HG03457 (cell line): ENCODE data around the gene CTNS.
A peak's percentile ranks its signal among the peaks of the same experiment; 100 is the strongest.
"Not testable (repeated sequence)": the region's sequence is repeated elsewhere in the genome, so short reads cannot be mapped to it uniquely, and the experiment has no call there.

ENCODE experiments used
- ATAC-seq: cut with Tn5 transposase; IDR thresholded peaks from one replicate; pipeline ENCODE4 v1.9.1; 2021; ENCODE audit warnings: moderate number of reproducible peaks; ENCODE audit not compliant: unreplicated experiment

Gene CTNS

GRCh38 chr17:3681565-3681964, 45.0 kb downstream of the CTNS start:
- ATAC-seq = no peak

- no peak for ATAC-seq
Measured at GRCh38 chr17:3682033-3682432, 45.5 kb downstream of the CTNS start.

GRCh38 chr17:3683054-3683511, 46.5 kb downstream of the CTNS start:
- no peak for ATAC-seq

- ATAC-seq = no peak
Measured at GRCh38 chr17:3685174-3685573, 48.6 kb downstream of the CTNS start.

- ATAC-seq = no peak
Measured at GRCh38 chr17:3688027-3688553, 51.5 kb downstream of the CTNS start.

GRCh38 chr17:3688852-3689261, 52.3 kb downstream of the CTNS start:
- ATAC-seq = no peak

- no peak for ATAC-seq
Measured at GRCh38 chr17:3689262-3690093, 52.9 kb downstream of the CTNS start.

GRCh38 chr17:3690094-3690715, 53.6 kb downstream of the CTNS start:
- ATAC-seq = no peak

- no peak for ATAC-seq
Measured at GRCh38 chr17:3691617-3692067, 55.1 kb downstream of the CTNS start.

- ATAC-seq = no peak
Measured at GRCh38 chr17:3692346-3692745, 55.8 kb downstream of the CTNS start.

- no peak for ATAC-seq
Measured at GRCh38 chr17:3693141-3693540, 56.6 kb downstream of the CTNS start.

GRCh38 chr17:3693829-3694231, 57.3 kb downstream of the CTNS start:
- ATAC-seq = peak; percentile 49

- no peak for ATAC-seq
Measured at GRCh38 chr17:3695129-3695722, 58.7 kb downstream of the CTNS start.

- ATAC-seq = no peak
Measured at GRCh38 chr17:3695723-3696411, 59.3 kb downstream of the CTNS start, which contains the start of gene P2RX5. P2RX5 (minus strand) TSS chr17:3696155; CDS start chr17:3696005, 150 bp downstream.

- no peak for ATAC-seq
Measured at GRCh38 chr17:3697103-3697476, 60.5 kb downstream of the CTNS start.

- no peak for ATAC-seq
Measured at GRCh38 chr17:3698139-3698538, 61.6 kb downstream of the CTNS start.

- ATAC-seq = no peak
Measured at GRCh38 chr17:3699951-3700350, 63.4 kb downstream of the CTNS start.

- not testable (repeated sequence) for ATAC-seq
Measured at GRCh38 chr17:3702041-3702539, 65.5 kb downstream of the CTNS start.

- ATAC-seq = no peak
Measured at GRCh38 chr17:3704931-3705717, 68.6 kb downstream of the CTNS start.

- ATAC-seq = not testable (repeated sequence)
Measured at GRCh38 chr17:3705718-3705984, 69.1 kb downstream of the CTNS start.
